SIG-M5 treated with dmso at 0.1 percent for 504 hours (cell line): ENCODE results near the gene CYP2J2.
"Not testable (repeated sequence)": the region's sequence is repeated elsewhere in the genome, so short reads cannot be mapped to it uniquely, and the experiment has no call there.

ENCODE experiments used
- DNase-seq: peaks from one replicate; lab custom pipeline; 2025; ENCODE audit not compliant: unreplicated experiment; lab: John Stamatoyannopoulos, UW

Gene CYP2J2, protein sequence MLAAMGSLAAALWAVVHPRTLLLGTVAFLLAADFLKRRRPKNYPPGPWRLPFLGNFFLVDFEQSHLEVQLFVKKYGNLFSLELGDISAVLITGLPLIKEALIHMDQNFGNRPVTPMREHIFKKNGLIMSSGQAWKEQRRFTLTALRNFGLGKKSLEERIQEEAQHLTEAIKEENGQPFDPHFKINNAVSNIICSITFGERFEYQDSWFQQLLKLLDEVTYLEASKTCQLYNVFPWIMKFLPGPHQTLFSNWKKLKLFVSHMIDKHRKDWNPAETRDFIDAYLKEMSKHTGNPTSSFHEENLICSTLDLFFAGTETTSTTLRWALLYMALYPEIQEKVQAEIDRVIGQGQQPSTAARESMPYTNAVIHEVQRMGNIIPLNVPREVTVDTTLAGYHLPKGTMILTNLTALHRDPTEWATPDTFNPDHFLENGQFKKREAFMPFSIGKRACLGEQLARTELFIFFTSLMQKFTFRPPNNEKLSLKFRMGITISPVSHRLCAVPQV

GRCh38 chr1:59926381-59927123 lies at the start of gene CYP2J2:
TSS of gene CYP2J2 (minus strand) at chr1:59926773. CDS start at chr1:59926746, 27 bp downstream.
- DNase-seq, result no peak

DNA sequence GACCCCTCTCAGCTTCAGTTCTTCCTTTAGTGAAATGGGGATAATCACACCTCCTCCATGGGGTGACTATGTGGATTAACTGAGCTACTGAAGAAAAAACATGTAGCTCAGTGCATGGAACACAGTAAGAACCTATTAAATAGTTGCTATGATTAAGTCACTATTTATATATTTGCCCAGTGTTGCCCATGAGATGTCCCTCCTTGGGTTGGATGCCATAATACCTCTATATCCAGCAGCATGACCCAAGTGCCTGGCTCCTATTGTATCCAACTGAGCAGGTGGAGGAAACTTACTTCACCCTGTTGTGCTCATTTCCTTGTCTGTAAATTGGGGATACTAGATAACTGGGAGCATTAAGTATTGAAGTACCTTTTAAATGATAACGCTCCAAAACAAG lies 47.1 kb upstream of the CYP2J2 start:
- DNase-seq, result no peak

- DNase-seq, result no peak
Measured at GRCh38 chr1:59972216-59972927, 45.8 kb upstream of the CYP2J2 start.

DNA sequence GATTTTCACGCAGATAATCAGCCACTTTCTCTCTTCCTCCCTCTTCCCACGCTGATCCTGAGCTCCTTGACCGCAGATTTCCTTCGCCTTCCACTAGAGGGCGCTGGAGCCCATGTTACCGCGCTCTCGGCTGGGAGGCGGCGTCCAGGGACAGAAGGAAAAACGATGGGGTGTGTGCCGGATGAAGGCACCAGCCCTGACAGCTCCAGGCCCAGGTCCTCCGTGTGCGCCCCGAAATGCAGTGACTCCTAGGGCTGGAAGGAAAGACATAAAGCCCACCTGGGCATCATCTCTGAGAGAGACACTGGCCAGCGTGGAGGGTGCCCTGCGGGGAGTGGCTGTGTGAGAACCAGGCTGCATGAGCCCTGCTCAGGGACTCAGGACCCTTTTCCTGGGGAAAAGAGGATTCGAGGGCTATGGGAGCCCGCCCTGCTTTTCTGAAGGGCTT lies 44.9 kb upstream of the CYP2J2 start:
- DNase-seq, result peak; percentile 33

DNA sequence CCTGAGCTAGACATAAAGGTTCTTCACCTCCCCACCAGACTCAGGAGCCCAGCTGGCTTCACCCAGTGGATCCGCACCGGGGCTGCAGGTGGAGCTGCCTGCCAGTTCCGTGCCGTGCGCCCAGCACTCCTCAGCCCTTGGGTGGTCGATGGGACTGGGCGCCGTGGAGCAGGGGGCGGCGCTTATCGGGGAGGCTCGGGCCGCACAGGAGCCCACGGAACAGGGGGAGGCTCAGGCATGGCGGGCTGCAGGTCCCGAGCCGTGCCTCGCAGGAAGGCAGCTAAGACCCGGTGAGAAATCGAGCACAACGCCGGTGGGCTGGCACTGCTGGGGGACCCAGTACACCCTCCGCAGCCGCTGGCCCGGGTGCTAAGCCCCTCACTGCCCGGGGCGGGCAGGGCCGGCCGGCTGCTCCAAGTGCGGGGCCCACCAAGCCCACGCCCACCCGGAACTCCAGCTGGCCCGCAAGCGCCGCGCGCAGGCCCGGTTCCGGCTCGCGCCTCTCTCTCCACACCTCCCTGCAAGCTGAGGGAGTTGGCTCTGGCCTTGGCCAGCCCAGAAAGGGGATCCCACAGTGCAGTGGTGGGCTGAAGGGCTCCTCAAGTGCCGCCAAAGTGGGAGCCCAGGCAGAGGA lies 43.1 kb upstream of the CYP2J2 start:
- not testable (repeated sequence) for DNase-seq

DNA sequence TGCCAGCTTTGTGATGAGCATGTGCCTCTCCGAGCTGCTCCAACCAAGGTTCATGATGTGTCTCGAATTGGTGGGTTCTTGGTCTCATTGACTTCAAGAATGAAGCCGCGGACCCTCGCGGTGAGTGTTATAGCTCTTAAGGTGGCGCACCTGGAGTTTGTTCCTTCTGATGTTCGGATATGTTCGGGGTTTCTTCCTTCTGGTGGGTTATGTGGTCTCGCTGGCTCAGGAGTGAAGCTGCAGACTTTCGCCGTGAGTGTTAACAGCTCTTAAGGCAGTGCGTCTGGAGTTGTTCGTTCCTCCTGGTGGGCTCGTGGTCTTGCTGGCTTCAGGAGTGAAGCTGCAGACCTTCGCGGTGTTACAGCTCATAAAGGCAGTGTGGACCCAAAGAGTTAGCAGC lies 42.2 kb upstream of the CYP2J2 start:
- DNase-seq, result not testable (repeated sequence)

GRCh38 chr1:59967780-59968179 lies 41.2 kb upstream of the CYP2J2 start:
- DNase-seq, result no peak

GRCh38 chr1:59967141-59967697 lies 40.6 kb upstream of the CYP2J2 start:
- no peak for DNase-seq

DNA sequence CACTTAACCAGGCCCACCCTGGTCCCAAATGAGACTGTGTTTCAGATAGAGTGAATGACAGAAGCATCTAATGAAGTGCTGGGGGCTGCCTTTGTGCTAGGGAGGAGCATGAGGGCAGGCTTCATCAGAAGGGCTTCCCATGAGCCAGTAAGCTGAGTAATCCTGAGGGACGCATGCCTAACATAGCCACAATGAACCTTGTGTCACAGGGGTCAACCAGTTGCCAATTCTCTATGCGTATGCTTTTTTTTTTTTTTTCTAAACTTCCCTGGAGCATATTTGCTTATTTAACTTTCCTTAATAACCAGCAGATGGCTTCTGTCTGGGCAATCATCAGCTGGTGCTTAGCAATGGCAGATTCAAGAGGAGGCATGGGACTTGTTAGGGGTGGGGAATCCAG lies 25.5 kb upstream of the CYP2J2 start:
- DNase-seq, result no peak

DNA sequence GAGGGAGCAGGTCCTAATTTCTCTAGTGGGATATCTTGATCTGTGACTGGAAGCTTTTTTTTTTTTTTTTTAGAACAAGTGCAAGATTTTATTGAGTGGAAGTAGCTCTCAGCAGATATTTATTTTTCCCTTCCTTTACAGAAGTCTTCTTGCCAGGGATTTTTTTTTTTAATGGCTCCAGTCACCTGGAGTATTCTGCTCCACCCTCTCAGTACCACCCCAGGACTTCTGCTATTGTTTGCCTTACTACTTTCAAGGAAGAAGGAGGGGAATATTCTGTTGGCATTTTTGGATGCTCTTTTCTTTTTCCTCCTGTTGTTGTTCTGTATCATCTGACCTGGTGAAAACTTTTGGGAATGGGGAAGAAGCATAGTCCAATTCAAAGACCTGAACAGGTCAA lies 23.1 kb upstream of the CYP2J2 start:
- DNase-seq, result no peak

GRCh38 chr1:59948990-59949389 lies 22.4 kb upstream of the CYP2J2 start:
- no peak for DNase-seq

DNA sequence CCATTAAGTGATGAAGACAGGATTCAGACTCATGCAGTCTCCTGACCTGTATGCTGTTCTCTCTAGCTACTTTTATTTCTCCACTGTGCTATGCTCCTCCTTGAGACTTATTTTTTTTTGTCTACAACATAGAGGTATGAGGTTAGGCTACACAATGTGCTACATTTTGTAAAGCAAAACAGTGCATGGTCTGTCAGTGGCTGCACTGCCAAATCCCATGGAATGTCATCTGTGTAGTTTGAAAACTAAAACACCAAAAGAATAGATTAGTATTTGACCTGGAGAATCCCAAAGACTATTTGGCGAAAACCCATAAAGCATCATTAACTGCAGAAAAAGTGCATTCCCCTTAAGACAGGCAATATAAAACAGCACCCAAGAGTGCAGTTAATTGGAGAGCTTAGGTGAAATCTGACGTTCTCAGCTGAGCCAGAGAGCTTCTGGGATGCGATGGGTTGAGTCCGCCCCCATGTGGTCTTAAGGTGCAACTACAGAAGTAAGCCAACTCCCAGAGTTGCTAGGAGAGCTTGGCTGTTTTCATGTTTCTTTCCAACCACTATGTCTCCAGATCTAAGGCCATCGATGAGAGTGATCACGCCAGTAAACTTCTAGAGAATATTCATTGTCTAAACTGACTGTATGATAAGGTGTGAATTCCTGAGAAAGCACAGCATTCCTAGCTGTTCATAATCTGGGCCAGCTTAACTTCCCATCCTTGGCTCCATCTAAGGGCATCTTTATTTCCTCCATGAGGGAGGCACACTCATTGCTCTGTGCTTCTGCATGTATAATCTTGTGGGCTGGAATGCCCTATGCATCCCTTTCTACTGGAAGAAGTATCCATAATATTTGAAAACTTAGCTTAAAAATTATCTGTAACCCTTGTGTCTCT lies 20.7 kb upstream of the CYP2J2 start:
- DNase-seq, result peak; percentile 53

- DNase-seq, result no peak
Measured at GRCh38 chr1:59945790-59946189, 19.2 kb upstream of the CYP2J2 start.

DNA sequence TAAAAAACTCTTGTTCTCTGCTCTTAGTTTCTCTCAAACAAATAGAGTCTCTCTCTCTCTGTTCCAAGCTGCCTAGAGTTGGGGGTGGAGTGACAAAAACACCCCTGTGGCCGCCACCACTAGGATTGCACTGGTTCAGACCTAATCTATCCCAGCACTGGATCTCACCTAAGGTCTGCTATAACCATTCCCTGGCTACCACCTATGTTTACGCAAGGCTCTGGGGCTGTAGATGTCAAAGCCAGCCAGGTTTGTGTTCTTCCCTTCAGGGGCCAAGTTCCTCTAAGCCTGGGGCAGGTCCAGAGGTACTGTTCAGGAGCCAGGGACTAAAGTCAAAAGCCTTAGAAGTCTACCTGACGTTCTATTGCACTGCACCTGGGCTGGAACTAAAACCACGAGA lies 12.8 kb upstream of the CYP2J2 start:
- no peak for DNase-seq

- DNase-seq, result no peak
Measured at GRCh38 chr1:59937636-59938210, 11.2 kb upstream of the CYP2J2 start.

DNA sequence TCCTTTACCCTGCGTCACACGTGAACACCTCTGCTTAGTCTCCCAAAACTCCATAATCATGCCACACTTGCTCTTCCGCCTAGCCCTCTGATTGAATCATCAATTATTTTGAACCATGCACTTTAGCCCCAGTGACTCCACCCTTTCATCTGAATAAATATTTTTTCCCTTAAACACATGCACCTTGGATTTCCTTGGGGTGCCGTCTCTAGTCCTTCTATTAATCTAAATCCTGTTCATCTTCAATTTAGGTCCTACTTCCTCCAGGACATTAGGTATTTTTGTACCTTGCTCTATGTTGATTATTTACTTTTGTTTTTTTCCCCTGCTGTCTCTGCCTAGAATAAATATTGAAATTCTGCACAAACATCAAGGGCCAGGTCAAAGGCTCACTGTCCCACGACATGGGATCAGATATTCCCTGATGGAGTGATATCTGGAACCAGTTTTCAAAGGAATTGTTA lies 9.8 kb upstream of the CYP2J2 start:
- no peak for DNase-seq

- DNase-seq, result no peak
Measured at GRCh38 chr1:59928996-59929395, 2.4 kb upstream of the CYP2J2 start.

- DNase-seq, result no peak
Measured at GRCh38 chr1:59927213-59927612, 640 bp upstream of the CYP2J2 start.

DNA sequence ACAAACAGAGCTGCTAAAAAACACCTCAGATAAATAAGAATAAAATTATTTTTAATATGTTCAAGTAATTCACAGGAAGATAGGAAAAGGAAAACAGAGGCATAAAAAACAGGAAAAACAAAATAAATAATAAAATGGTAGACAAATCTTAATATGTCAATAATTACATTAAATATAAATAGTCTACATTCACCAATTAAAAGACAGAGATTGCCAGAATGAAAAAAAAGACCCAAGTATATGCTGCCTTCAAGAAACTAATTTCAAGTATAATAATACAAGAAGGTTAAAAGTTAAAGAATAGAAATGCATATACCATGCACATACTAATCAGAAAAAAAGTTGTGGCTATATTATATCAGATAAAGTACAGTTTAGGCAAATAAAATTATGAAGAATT lies 1.9 kb downstream of the CYP2J2 start:
- DNase-seq, result no peak
